ENCODE results near the gene TARM1. TPM values are rescaled to one million over a fixed set of nuclear protein-coding genes. Genes with fewer than 3 reads are reported as not detected.
"Not testable (repeated sequence)": the region's sequence is repeated elsewhere in the genome, so short reads cannot be mapped to it uniquely, and the experiment has no call there.

The TARM1 gene
- polyA plus RNA-seq, 4 donors: not detected

DNA sequence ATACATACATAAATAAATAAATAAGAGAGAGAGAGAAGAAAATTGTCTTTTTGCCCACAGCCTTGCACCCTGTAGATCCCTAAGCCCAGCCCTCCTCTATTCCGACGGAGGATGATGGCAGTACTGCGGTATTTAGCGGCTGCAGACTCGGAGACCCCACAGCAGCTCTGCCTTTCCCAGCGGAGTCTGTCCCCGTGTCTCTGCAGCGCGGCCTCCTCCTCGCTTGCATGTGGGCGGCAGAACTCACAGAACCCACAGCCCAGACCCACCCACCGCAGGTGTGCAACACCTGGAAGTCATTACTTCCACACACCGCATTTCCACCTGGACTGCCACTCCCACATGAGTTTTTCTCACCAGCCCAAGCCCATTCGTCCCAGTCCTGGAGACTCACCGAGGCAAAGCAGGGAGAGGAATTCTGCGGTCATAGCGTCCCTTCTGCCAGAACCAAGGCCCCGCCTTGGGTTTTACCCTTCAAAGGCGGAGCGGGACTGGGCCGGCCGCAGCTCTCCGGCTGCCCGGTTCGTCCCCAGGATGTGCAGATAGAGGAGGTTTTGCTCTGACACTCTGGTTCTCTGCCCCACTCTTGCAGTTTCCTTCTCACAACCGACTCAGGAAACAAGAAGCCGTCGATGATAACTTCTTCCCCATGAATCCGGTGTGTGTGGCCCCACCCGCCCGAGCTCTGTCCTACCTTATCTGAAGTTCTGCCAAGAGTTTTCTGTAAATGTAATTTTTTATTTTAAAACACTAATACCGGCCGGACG, 17.6 kb downstream of the TARM1 start, which contains the start of gene VSTM1:
VSTM1 (minus strand) TSS at position 548 of the 767 bp plus-strand sequence; CDS start at position 428, 120 bp downstream.
- Histone ChIP-seq H3K4me3 (ENCODE audit: low read depth in 1 of 3, low read length in 3 of 3) (no peak within 1 kb of the TSS), H3K27me3 (ENCODE audit: control insufficient read depth in 3 of 3, insufficient read depth in 3 of 3, low read length in 3 of 3) (no peaks in the 10 kb centered on the region), H3K4me1 (ENCODE audit: control insufficient read depth in 3 of 3, insufficient read depth in 2 of 3, low read depth in 1 of 3, low read length in 2 of 3) (no peaks in the 10 kb centered on the region), H3K36me3 (ENCODE audit: control insufficient read depth in 3 of 3, insufficient read depth in 2 of 3, low read depth in 1 of 3, low read length in 3 of 3) (no peaks in the 10 kb centered on the region), H3K9me3 (ENCODE audit: control insufficient read depth in 2 of 2, insufficient read depth in 1 of 2, low read depth in 1 of 2, low read length in 1 of 2) (no peaks in the 10 kb centered on the region), H3K27ac (ENCODE audit: low read depth in 1 of 3, low read length in 2 of 3) (no peak within 1 kb of the TSS)
- 75 to 84% (median 82%) methylated on average over 34 of the region's 34 CpGs for WGBS, 3 donors
- FAIRE-seq: no peak
- no peak for DNase-seq

DNA sequence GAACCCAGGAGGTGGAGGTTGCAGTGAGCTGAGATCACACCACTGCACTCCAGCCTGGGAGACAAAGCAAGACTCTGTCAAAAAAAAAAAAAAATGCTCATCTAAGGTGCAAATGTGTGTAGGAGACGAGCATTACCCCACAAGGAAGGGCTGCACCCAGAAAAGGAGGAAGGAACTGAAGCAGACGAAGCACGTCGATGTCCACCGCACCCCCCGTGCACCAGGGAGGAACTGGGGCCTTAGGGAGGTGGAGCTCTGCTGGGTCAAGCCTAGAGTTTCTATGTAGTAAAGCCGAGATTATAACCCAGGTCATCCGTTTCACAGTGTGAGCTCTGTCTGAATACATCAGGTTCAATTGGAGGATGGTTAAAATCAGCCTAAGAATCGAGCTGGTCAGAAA, 18.5 kb downstream of the TARM1 start:
- Histone ChIP-seq H3K9me3 (ENCODE audit: control insufficient read depth in 2 of 2, insufficient read depth in 1 of 2, low read depth in 1 of 2, low read length in 1 of 2) (no peaks in the 10 kb centered on the region), H3K4me1 (ENCODE audit: control insufficient read depth in 3 of 3, insufficient read depth in 2 of 3, low read depth in 1 of 3, low read length in 2 of 3) (no peaks in the 10 kb centered on the region), H3K36me3 (ENCODE audit: control insufficient read depth in 3 of 3, insufficient read depth in 2 of 3, low read depth in 1 of 3, low read length in 3 of 3) (no peaks in the 10 kb centered on the region), H3K4me3 (ENCODE audit: low read depth in 1 of 3, low read length in 3 of 3) (no peak overlapping the region), H3K27me3 (ENCODE audit: control insufficient read depth in 3 of 3, insufficient read depth in 3 of 3, low read length in 3 of 3) (no peaks in the 10 kb centered on the region), H3K27ac (ENCODE audit: low read depth in 1 of 3, low read length in 2 of 3) (no peak overlapping the region)
- no peak for DNase-seq
- FAIRE-seq: no peak
- WGBS, 3 donors: 57 to 62% (median 61%) methylated on average over 9 of the region's 9 CpGs

DNA sequence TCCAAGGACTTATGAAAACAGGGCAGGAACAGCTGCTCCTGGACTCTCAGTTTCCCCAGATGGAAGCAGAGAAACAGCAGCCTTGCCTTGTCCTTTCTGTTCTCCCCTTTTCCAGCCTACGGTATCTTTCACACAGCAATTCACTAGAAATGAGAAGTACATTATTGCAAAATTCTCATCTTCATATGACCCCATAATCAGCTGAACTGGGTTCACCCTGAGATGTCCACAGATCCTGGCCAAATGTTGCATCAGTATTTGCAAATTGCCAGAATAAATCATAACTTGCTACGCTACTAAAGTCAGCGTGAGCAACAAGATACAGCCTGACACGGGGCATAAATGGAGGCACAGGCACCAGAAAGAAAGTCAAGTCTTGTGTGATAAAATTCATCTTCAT, 33.5 kb downstream of the TARM1 start:
- Histone ChIP-seq H3K9me3 (ENCODE audit: control insufficient read depth in 2 of 2, insufficient read depth in 1 of 2, low read depth in 1 of 2, low read length in 1 of 2) (no peaks in the 10 kb centered on the region), H3K4me1 (ENCODE audit: control insufficient read depth in 3 of 3, insufficient read depth in 2 of 3, low read depth in 1 of 3, low read length in 2 of 3) (no peaks in the 10 kb centered on the region), H3K36me3 (ENCODE audit: control insufficient read depth in 3 of 3, insufficient read depth in 2 of 3, low read depth in 1 of 3, low read length in 3 of 3) (no peaks in the 10 kb centered on the region), H3K4me3 (ENCODE audit: low read depth in 1 of 3, low read length in 3 of 3) (no peak overlapping the region), H3K27ac (ENCODE audit: low read depth in 1 of 3, low read length in 2 of 3) (no peak overlapping the region), H3K27me3 (ENCODE audit: control insufficient read depth in 3 of 3, insufficient read depth in 3 of 3, low read length in 3 of 3) (no peaks in the 10 kb centered on the region)
- FAIRE-seq: no peak
- 83 to 86% (median 85%) methylated on average over 4 of the region's 4 CpGs for WGBS, 3 donors
- no peak for DNase-seq

GRCh38 chr19:54045771-54046170, 35.4 kb downstream of the TARM1 start:
- H3K36me3 ChIP-seq (ENCODE audit: control insufficient read depth in 3 of 3, insufficient read depth in 2 of 3, low read depth in 1 of 3, low read length in 3 of 3): no peaks in the 10 kb centered on the region
- no peak overlapping the region for H3K4me3 ChIP-seq (ENCODE audit: low read depth in 1 of 3, low read length in 3 of 3)
- no peak for DNase-seq
- 72 to 82% (median 77%) methylated on average over 2 of the region's 2 CpGs for WGBS, 3 donors
- H3K9me3 ChIP-seq (ENCODE audit: control insufficient read depth in 2 of 2, insufficient read depth in 1 of 2, low read depth in 1 of 2, low read length in 1 of 2): no peaks in the 10 kb centered on the region
- H3K27me3 ChIP-seq (ENCODE audit: control insufficient read depth in 3 of 3, insufficient read depth in 3 of 3, low read length in 3 of 3): no peaks in the 10 kb centered on the region
- H3K27ac ChIP-seq (ENCODE audit: low read depth in 1 of 3, low read length in 2 of 3): no peak overlapping the region
- H3K4me1 ChIP-seq (ENCODE audit: control insufficient read depth in 3 of 3, insufficient read depth in 2 of 3, low read depth in 1 of 3, low read length in 2 of 3): no peaks in the 10 kb centered on the region
- FAIRE-seq: no peak

GRCh38 chr19:54042989-54043388, 38.2 kb downstream of the TARM1 start:
- no peak for DNase-seq
- H3K27ac ChIP-seq (ENCODE audit: low read depth in 1 of 3, low read length in 2 of 3): no peak overlapping the region
- no peaks in the 10 kb centered on the region for H3K9me3 ChIP-seq (ENCODE audit: control insufficient read depth in 2 of 2, insufficient read depth in 1 of 2, low read depth in 1 of 2, low read length in 1 of 2)
- H3K27me3 ChIP-seq (ENCODE audit: control insufficient read depth in 3 of 3, insufficient read depth in 3 of 3, low read length in 3 of 3): no peaks in the 10 kb centered on the region
- no peak overlapping the region for H3K4me3 ChIP-seq (ENCODE audit: low read depth in 1 of 3, low read length in 3 of 3)
- FAIRE-seq: no peak
- no peaks in the 10 kb centered on the region for H3K4me1 ChIP-seq (ENCODE audit: control insufficient read depth in 3 of 3, insufficient read depth in 2 of 3, low read depth in 1 of 3, low read length in 2 of 3)
- WGBS, 3 donors: 73 to 80% (median 75%) methylated on average over 3 of the region's 3 CpGs
- H3K36me3 ChIP-seq (ENCODE audit: control insufficient read depth in 3 of 3, insufficient read depth in 2 of 3, low read depth in 1 of 3, low read length in 3 of 3): no peaks in the 10 kb centered on the region

- no peak overlapping the region for H3K27ac ChIP-seq (ENCODE audit: low read depth in 1 of 3, low read length in 2 of 3)
- H3K9me3 ChIP-seq (ENCODE audit: control insufficient read depth in 2 of 2, insufficient read depth in 1 of 2, low read depth in 1 of 2, low read length in 1 of 2): no peaks in the 10 kb centered on the region
- no peaks in the 10 kb centered on the region for H3K4me1 ChIP-seq (ENCODE audit: control insufficient read depth in 3 of 3, insufficient read depth in 2 of 3, low read depth in 1 of 3, low read length in 2 of 3)
- 61 to 63% (median 61%) methylated on average over 9 of the region's 9 CpGs for WGBS, 3 donors
- no peaks in the 10 kb centered on the region for H3K36me3 ChIP-seq (ENCODE audit: control insufficient read depth in 3 of 3, insufficient read depth in 2 of 3, low read depth in 1 of 3, low read length in 3 of 3)
- FAIRE-seq (no peak), DNase-seq (no peak)
- H3K4me3 ChIP-seq (ENCODE audit: low read depth in 1 of 3, low read length in 3 of 3): no peak overlapping the region
- H3K27me3 ChIP-seq (ENCODE audit: control insufficient read depth in 3 of 3, insufficient read depth in 3 of 3, low read length in 3 of 3): no peaks in the 10 kb centered on the region
These were observed 39.1 kb downstream of the TARM1 start for GRCh38 chr19:54041969-54042606.

GRCh38 chr19:54040003-54040402, 41.2 kb downstream of the TARM1 start:
- FAIRE-seq: no peak
- no peak for DNase-seq
- WGBS, 3 donors: 76 to 82% (median 79%) methylated on average over 4 of the region's 4 CpGs
- no peaks in the 10 kb centered on the region for H3K4me1 ChIP-seq (ENCODE audit: control insufficient read depth in 3 of 3, insufficient read depth in 2 of 3, low read depth in 1 of 3, low read length in 2 of 3)
- H3K27me3 ChIP-seq (ENCODE audit: control insufficient read depth in 3 of 3, insufficient read depth in 3 of 3, low read length in 3 of 3): no peaks in the 10 kb centered on the region
- no peaks in the 10 kb centered on the region for H3K36me3 ChIP-seq (ENCODE audit: control insufficient read depth in 3 of 3, insufficient read depth in 2 of 3, low read depth in 1 of 3, low read length in 3 of 3)
- H3K4me3 ChIP-seq (ENCODE audit: low read depth in 1 of 3, low read length in 3 of 3): no peak overlapping the region
- no peak overlapping the region for H3K27ac ChIP-seq (ENCODE audit: low read depth in 1 of 3, low read length in 2 of 3)
- no peaks in the 10 kb centered on the region for H3K9me3 ChIP-seq (ENCODE audit: control insufficient read depth in 2 of 2, insufficient read depth in 1 of 2, low read depth in 1 of 2, low read length in 1 of 2)

DNA sequence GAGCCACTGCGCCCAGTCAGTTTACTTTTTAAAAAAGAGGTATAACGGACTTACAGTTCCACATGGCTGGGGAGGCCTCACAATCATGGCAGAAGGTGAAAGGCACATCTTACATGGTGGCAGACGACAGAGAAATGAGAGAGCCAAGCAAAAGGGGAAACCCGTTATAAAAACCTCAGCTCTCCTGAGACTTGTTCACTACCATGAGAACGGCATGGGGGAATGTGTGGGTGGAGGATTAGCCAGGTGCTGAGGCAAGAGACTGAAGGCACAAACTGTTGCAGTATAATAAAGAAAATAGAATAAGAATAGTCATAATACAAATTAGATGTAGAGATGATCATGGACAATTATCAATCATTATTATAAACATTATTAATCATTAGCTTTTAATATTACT, 44.6 kb downstream of the TARM1 start:
- H3K36me3 ChIP-seq (ENCODE audit: control insufficient read depth in 3 of 3, insufficient read depth in 2 of 3, low read depth in 1 of 3, low read length in 3 of 3); H3K27me3 ChIP-seq (ENCODE audit: control insufficient read depth in 3 of 3, insufficient read depth in 3 of 3, low read length in 3 of 3); H3K27ac ChIP-seq (ENCODE audit: low read depth in 1 of 3, low read length in 2 of 3); H3K9me3 ChIP-seq (ENCODE audit: control insufficient read depth in 2 of 2, insufficient read depth in 1 of 2, low read depth in 1 of 2, low read length in 1 of 2); FAIRE-seq; H3K4me1 ChIP-seq (ENCODE audit: control insufficient read depth in 3 of 3, insufficient read depth in 2 of 3, low read depth in 1 of 3, low read length in 2 of 3); DNase-seq; H3K4me3 ChIP-seq (ENCODE audit: low read depth in 1 of 3, low read length in 3 of 3): not testable (repeated sequence)
- 75 to 78% (median 76%) methylated on average over 5 of the region's 5 CpGs for WGBS, 3 donors

All from small intestine (tissue), 7 donors.